ENCODE measurements around the gene ADAMTSL2. TPM values are rescaled to one million over a fixed set of nuclear protein-coding genes. Genes with fewer than 3 reads are reported as not detected.

ADAMTSL2 gene
- total and polyA plus RNA-seq, 2 of the 13 experiments (the other 11 are each of a cell fraction or from before 2014, with no cell fraction given): 1.9 to 3.8 TPM

GRCh38 chr9:133506653-133507038 is 27.9 kb upstream of the ADAMTSL2 start (continued):
- TF ChIP-seq ZNF512B (CRISPR knock-in tag; IDR thresholded peaks at IDR 0.05; ENCODE audit: borderline replicate concordance): no peak
- 0 out of 2 replicates have a peak, but pooled peaks have one; percentile 58 for TF ChIP-seq THAP9 (CRISPR knock-in tag; IDR thresholded peaks at IDR 0.05; ENCODE audit: borderline replicate concordance)
- TF ChIP-seq, protein P1, sequence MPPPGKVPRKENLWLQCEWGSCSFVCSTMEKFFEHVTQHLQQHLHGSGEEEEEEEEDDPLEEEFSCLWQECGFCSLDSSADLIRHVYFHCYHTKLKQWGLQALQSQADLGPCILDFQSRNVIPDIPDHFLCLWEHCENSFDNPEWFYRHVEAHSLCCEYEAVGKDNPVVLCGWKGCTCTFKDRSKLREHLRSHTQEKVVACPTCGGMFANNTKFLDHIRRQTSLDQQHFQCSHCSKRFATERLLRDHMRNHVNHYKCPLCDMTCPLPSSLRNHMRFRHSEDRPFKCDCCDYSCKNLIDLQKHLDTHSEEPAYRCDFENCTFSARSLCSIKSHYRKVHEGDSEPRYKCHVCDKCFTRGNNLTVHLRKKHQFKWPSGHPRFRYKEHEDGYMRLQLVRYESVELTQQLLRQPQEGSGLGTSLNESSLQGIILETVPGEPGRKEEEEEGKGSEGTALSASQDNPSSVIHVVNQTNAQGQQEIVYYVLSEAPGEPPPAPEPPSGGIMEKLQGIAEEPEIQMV (CRISPR knock-in tag; IDR thresholded peaks at IDR 0.05; ENCODE audit: low read depth): no peak
- TF ChIP-seq ZNF530 (CRISPR knock-in tag; IDR thresholded peaks at IDR 0.05; ENCODE audit: low read depth): no peak
- TF ChIP-seq, protein P2, sequence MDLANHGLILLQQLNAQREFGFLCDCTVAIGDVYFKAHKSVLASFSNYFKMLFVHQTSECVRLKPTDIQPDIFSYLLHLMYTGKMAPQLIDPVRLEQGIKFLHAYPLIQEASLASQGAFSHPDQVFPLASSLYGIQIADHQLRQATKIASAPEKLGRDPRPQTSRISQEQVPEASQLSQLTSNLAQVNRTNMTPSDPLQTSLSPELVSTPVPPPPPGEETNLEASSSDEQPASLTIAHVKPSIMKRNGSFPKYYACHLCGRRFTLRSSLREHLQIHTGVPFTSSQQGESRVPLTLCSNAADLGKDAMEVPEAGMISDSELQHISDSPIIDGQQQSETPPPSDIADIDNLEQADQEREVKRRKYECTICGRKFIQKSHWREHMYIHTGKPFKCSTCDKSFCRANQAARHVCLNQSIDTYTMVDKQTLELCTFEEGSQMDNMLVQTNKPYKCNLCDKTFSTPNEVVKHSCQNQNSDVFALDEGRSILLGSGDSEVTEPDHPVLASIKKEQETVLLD (CRISPR knock-in tag; IDR thresholded peaks at IDR 0.05; ENCODE audit: low read depth): no peak
- TF ChIP-seq ZNF230 (CRISPR knock-in tag; IDR thresholded peaks at IDR 0.05): peak; percentile 10; the same call in 1 of the 2 replicates
- no peak for TF ChIP-seq SMYD3 (CRISPR knock-in tag; IDR thresholded peaks at IDR 0.05)
- no peak for TF ChIP-seq ZNF720 (CRISPR knock-in tag; IDR thresholded peaks at IDR 0.05)
- 0 out of 2 replicates have a peak, but pooled peaks have one; percentile 48 for TF ChIP-seq DPF2 (CRISPR knock-in tag; IDR thresholded peaks at IDR 0.05; ENCODE audit: borderline replicate concordance, low read depth)
- TF ChIP-seq SNRNP70 (IDR thresholded peaks at IDR 0.05; ENCODE audit: low read depth, low read length): no peak
- TF ChIP-seq, protein P3, sequence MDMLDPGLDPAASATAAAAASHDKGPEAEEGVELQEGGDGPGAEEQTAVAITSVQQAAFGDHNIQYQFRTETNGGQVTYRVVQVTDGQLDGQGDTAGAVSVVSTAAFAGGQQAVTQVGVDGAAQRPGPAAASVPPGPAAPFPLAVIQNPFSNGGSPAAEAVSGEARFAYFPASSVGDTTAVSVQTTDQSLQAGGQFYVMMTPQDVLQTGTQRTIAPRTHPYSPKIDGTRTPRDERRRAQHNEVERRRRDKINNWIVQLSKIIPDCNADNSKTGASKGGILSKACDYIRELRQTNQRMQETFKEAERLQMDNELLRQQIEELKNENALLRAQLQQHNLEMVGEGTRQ (IDR thresholded peaks at IDR 0.05; ENCODE audit: low read depth, low read length): no peak
- TF ChIP-seq, protein P3 (CRISPR knock-in tag; IDR thresholded peaks at IDR 0.05; ENCODE audit: borderline replicate concordance): peak; percentile 62; the same call in 1 of the 2 replicates
- TF ChIP-seq SPEN (CRISPR knock-in tag; IDR thresholded peaks at IDR 0.05; ENCODE audit: low read depth): peak; percentile 69; the same call in 1 of the 2 replicates
- no peak for TF ChIP-seq ZFYVE20 (CRISPR knock-in tag; IDR thresholded peaks at IDR 0.05; ENCODE audit: borderline replicate concordance, low read depth)
- TF ChIP-seq KMT2A (CRISPR knock-in tag; IDR thresholded peaks at IDR 0.05): peak; percentile 33; the same call in 1 of the 2 replicates
- 0 out of 2 replicates have a peak, but pooled peaks have one; percentile 74 for TF ChIP-seq ZNF567 (CRISPR knock-in tag; IDR thresholded peaks at IDR 0.05; ENCODE audit: borderline replicate concordance)
- TF ChIP-seq, protein P4, sequence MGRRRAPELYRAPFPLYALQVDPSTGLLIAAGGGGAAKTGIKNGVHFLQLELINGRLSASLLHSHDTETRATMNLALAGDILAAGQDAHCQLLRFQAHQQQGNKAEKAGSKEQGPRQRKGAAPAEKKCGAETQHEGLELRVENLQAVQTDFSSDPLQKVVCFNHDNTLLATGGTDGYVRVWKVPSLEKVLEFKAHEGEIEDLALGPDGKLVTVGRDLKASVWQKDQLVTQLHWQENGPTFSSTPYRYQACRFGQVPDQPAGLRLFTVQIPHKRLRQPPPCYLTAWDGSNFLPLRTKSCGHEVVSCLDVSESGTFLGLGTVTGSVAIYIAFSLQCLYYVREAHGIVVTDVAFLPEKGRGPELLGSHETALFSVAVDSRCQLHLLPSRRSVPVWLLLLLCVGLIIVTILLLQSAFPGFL (CRISPR knock-in tag; IDR thresholded peaks at IDR 0.05): no peak
